ENCODE data around the gene MAML3.

DNA sequence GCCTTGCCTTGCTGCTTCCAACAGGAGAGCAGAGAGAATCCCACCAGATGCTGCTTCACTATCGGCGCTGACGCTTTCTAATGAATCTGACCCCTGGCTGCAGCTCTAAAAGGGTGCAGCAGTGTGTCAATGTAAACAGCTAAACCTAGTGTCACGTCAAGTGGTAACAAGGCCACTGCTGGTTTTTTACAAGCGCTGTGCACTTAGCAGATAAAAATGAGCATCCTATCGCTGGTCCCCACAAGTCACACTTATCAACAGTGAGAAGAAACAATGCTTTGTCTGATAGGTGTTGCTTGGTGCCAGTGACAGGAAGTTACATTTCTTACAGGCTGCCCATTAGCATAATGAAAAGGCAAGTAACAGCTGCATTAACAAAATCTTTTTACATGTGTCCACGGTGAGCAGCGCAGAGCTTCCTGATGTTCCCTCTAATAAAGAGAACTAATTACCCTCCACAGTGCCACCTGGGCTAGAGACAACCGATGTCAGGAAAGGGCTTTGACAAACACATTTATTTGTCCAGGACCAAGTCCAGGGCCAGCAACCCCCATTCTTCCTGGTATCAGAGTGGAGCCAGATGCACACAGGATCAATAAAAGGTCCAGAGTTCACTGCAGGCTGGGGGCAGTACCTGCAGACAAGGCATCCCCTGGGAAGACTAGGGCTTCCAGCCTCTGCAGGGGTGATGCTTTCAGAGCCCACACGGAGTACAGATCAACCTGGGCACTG, 312.4 kb downstream of the MAML3 start:
- TF ChIP-seq GATA2 (IDR thresholded peaks at IDR 0.05; ENCODE audit: low read depth, low read length) = no peak
- TF ChIP-seq GATA3 (IDR thresholded peaks at IDR 0.05; ENCODE audit: low read depth, low read length) = no peak
